Measurements from ENCODE around the gene ZNF485. TPM values are rescaled to one million over a fixed set of nuclear protein-coding genes. Genes with fewer than 3 reads are reported as not detected.

The ZNF485 gene
- total RNA-seq, 1 experiment from 2014 or later = 1.2 TPM

GRCh38 chr10:43576580-43576979, 29.7 kb upstream of the ZNF485 start:
- H3K79me2 ChIP-seq (ENCODE audit: low read length) = peaks cover 7% of the 10 kb centered on the region
- ATAC-seq (no peak), DNase-seq (no peak)
- ChIA-PET POLR2A (ENCODE audit: unreplicated experiment) (no interaction called here), CTCF (no interaction called here)
- H3K4me1 ChIP-seq (ENCODE audit: insufficient read depth, low read length) = peaks cover 19% of the 10 kb centered on the region
- H3K9me2 ChIP-seq (replicated peaks; ENCODE audit: low read length) = no peaks in the 10 kb centered on the region
- TF ChIP-seq CTCF (conservative IDR thresholded peaks at IDR 0.05; ENCODE audit: low read depth, low read length) = no peak
- TF ChIP-seq EZH2phosphoT487 (IDR thresholded peaks at IDR 0.05; ENCODE audit: borderline replicate concordance, low read length) = no peak
- no peak for TF ChIP-seq EZH2 (IDR thresholded peaks at IDR 0.05; ENCODE audit: low read length, unreplicated experiment)
- H4K20me1 ChIP-seq (ENCODE audit: low read length) = no peaks in the 10 kb centered on the region
- no peak overlapping the region for H3K4me2 ChIP-seq (ENCODE audit: low read length)
- no peak overlapping the region for H3K4me3 ChIP-seq (ENCODE audit: low read length)
- H3K9ac ChIP-seq (ENCODE audit: low read length) = no peak overlapping the region
- BruUV-seq (replicated peaks) = no TSS peak
- no peaks in the 10 kb centered on the region for H3K36me3 ChIP-seq (ENCODE audit: low read depth, low read length)
- no peaks in the 10 kb centered on the region for H3K27me3 ChIP-seq (ENCODE audit: low read length)
- H3K9me3 ChIP-seq (ENCODE audit: low read length) = peaks cover 4% of the 10 kb centered on the region; the same call in 1 of the 2 replicates
- intact Hi-C loops (cut with micrococcal nuclease) = no loop called here
- H3K27ac ChIP-seq (ENCODE audit: low read length) = no peak overlapping the region
- no peaks in the 10 kb centered on the region for H3F3A ChIP-seq (ENCODE audit: low read length, unreplicated experiment)
- no peak overlapping the region for H2AFZ ChIP-seq (ENCODE audit: low read length)

- 0 out of 2 replicates have a peak, but pooled peaks cover 3% of the 10 kb centered on the region for H3K4me1 ChIP-seq (ENCODE audit: insufficient read depth, low read length)
- H3K9me2 ChIP-seq (replicated peaks; ENCODE audit: low read length) = no peaks in the 10 kb centered on the region
- no peak overlapping the region for H3K27ac ChIP-seq (ENCODE audit: low read length)
- CTCF ChIA-PET = no interaction called here
- no peaks in the 10 kb centered on the region for H3K79me2 ChIP-seq (ENCODE audit: low read length)
- no peaks in the 10 kb centered on the region for H3F3A ChIP-seq (ENCODE audit: low read length, unreplicated experiment)
- no TSS peak for BruUV-seq (replicated peaks)
- H2AFZ ChIP-seq (ENCODE audit: low read length) = no peak overlapping the region
- no peaks in the 10 kb centered on the region for H3K27me3 ChIP-seq (ENCODE audit: low read length)
- no peak overlapping the region for H3K4me2 ChIP-seq (ENCODE audit: low read length)
- POLR2A ChIA-PET (ENCODE audit: unreplicated experiment) = no interaction called here
- no peaks in the 10 kb centered on the region for H4K20me1 ChIP-seq (ENCODE audit: low read length)
- H3K36me3 ChIP-seq (ENCODE audit: low read depth, low read length) = no peaks in the 10 kb centered on the region
- H3K9ac ChIP-seq (ENCODE audit: low read length) = no peak overlapping the region
- DNase-seq (no peak), ATAC-seq (no peak)
- H3K4me3 ChIP-seq (ENCODE audit: low read length) = no peak overlapping the region
- intact Hi-C loops (cut with micrococcal nuclease) = no loop called here
- no peak for TF ChIP-seq CTCF (conservative IDR thresholded peaks at IDR 0.05; ENCODE audit: low read depth, low read length)
- no peak for TF ChIP-seq EZH2phosphoT487 (IDR thresholded peaks at IDR 0.05; ENCODE audit: borderline replicate concordance, low read length)
- no peak for TF ChIP-seq EZH2 (IDR thresholded peaks at IDR 0.05; ENCODE audit: low read length, unreplicated experiment)
- peaks cover 4% of the 10 kb centered on the region; the same call in 1 of the 2 replicates for H3K9me3 ChIP-seq (ENCODE audit: low read length)
Observed at GRCh38 chr10:43584051-43584450, 22.2 kb upstream of the ZNF485 start.

- POLR2A ChIA-PET (ENCODE audit: unreplicated experiment) = no interaction called here
Observed at GRCh38 chr10:43585046-43585445, 21.2 kb upstream of the ZNF485 start.

More at GRCh38 chr10:43585046-43585445, 21.2 kb upstream of the ZNF485 start:
- H4K20me1 ChIP-seq (ENCODE audit: low read length) = no peaks in the 10 kb centered on the region
- H3K4me2 ChIP-seq (ENCODE audit: low read length) = no peak overlapping the region
- intact Hi-C loops (cut with micrococcal nuclease) = no loop called here
- no peak for TF ChIP-seq CTCF (conservative IDR thresholded peaks at IDR 0.05; ENCODE audit: low read depth, low read length)
- no peak for TF ChIP-seq EZH2phosphoT487 (IDR thresholded peaks at IDR 0.05; ENCODE audit: borderline replicate concordance, low read length)
- TF ChIP-seq EZH2 (IDR thresholded peaks at IDR 0.05; ENCODE audit: low read length, unreplicated experiment) = no peak
- H3K36me3 ChIP-seq (ENCODE audit: low read depth, low read length) = no peaks in the 10 kb centered on the region
- DNase-seq (no peak), ATAC-seq (no peak)
- CTCF ChIA-PET = no interaction called here
- H3K9ac ChIP-seq (ENCODE audit: low read length) = no peak overlapping the region
- no peak overlapping the region for H3K4me3 ChIP-seq (ENCODE audit: low read length)
- no peak overlapping the region for H3K27ac ChIP-seq (ENCODE audit: low read length)
- BruUV-seq (replicated peaks) = no TSS peak
- no peaks in the 10 kb centered on the region for H3F3A ChIP-seq (ENCODE audit: low read length, unreplicated experiment)
- H2AFZ ChIP-seq (ENCODE audit: low read length) = no peak overlapping the region
- no peaks in the 10 kb centered on the region for H3K79me2 ChIP-seq (ENCODE audit: low read length)
- no peaks in the 10 kb centered on the region for H3K9me3 ChIP-seq (ENCODE audit: low read length)
- H3K27me3 ChIP-seq (ENCODE audit: low read length) = no peaks in the 10 kb centered on the region
- 0 out of 2 replicates have a peak, but pooled peaks cover 3% of the 10 kb centered on the region for H3K4me1 ChIP-seq (ENCODE audit: insufficient read depth, low read length)
- no peaks in the 10 kb centered on the region for H3K9me2 ChIP-seq (replicated peaks; ENCODE audit: low read length)

All from PC-3 (cell line).